GM13976 (cell line): ENCODE results near the gene GBP3.
"Not testable (repeated sequence)": the region's sequence is repeated elsewhere in the genome, so short reads cannot be mapped to it uniquely, and the experiment has no call there.

Source experiments
- DNase-seq: peaks from one replicate; pipeline ENCODE4 v3.0.0; 2012; ENCODE audit warnings: low spot score
- CTCF ChIP-seq: IDR thresholded peaks from 2 replicates; pipeline ENCODE4 v1.5.1; 2012; ENCODE audit warnings: borderline replicate concordance, mild to moderate bottlenecking; ENCODE audit not compliant: insufficient read depth; ENCODE audit errors: extremely low read depth, missing control alignments, control extremely low read depth
- in situ Hi-C: fragments of 300-500 bp; cut with MboI; formaldehyde crosslinking; loops from one replicate; pipeline ENCODE4 v1.12.0; 2022; ENCODE audit warnings: low sequenced_read_pairs, mixed read lengths, inconsistent platforms; ENCODE audit not compliant: unreplicated experiment

Gene GBP3

GRCh38 chr1:88979054-88979748 is 43.5 kb downstream of the GBP3 start:
- in situ Hi-C loops = no loop called here
- no peak for DNase-seq
- no peak for TF ChIP-seq CTCF

- DNase-seq = no peak
- TF ChIP-seq CTCF = no peak
- in situ Hi-C loops = no loop called here
Measured at GRCh38 chr1:88976235-88976634, 46.4 kb downstream of the GBP3 start.

GRCh38 chr1:88974616-88975172 is 48.0 kb downstream of the GBP3 start:
- in situ Hi-C loops, DNase-seq: not testable (repeated sequence)

- DNase-seq = no peak
- peak; percentile 43 for TF ChIP-seq CTCF
- in situ Hi-C loops = no loop called here
Measured at GRCh38 chr1:88973520-88974137, 49.0 kb downstream of the GBP3 start.

GRCh38 chr1:88961647-88962275 is 60.9 kb downstream of the GBP3 start:
- TF ChIP-seq CTCF = no peak
- in situ Hi-C loops = no loop called here

GRCh38 chr1:88961081-88961480 is 61.6 kb downstream of the GBP3 start:
- in situ Hi-C loops = no loop called here
- DNase-seq = no peak

More at GRCh38 chr1:88961647-88962275, 60.9 kb downstream of the GBP3 start:
- no peak for DNase-seq

More at GRCh38 chr1:88961081-88961480, 61.6 kb downstream of the GBP3 start:
- TF ChIP-seq CTCF = no peak
